Smooth muscle cell (in vitro differentiated cells): ENCODE data around the gene MGLL. TPM values are rescaled to one million over a fixed set of nuclear protein-coding genes. Genes with fewer than 3 reads are reported as not detected.

Experiments
- DNase-seq: peaks from one replicate; lab custom pipeline; 2025; ENCODE audit not compliant: unreplicated experiment; lab: John Stamatoyannopoulos, UW
- H2AFZ ChIP-seq: fragments of 200-600 bp; sonication (generic); 2 replicates; pipeline ENCODE4 v1.6.0; 2016; ENCODE audit warnings: antibody characterized with exemption, low read depth, mild to moderate bottlenecking
- H3F3A ChIP-seq: fragments of 200-600 bp; sonication (generic); 2 replicates; pipeline ENCODE4 v1.6.0; 2017; ENCODE audit warnings: antibody characterized with exemption, low read depth
- H3K27ac ChIP-seq: fragments of 200-600 bp; sonication (generic); 2 replicates; pipeline ENCODE4 v1.5.1; 2016; ENCODE audit warnings: low read depth, mild to moderate bottlenecking
- H3K27me3 ChIP-seq: fragments of 200-600 bp; sonication (generic); 2 replicates; pipeline ENCODE4 v1.6.1; 2016; ENCODE audit warnings: low read depth, mild to moderate bottlenecking
- H3K36me3 ChIP-seq: fragments of 200-600 bp; sonication (generic); 2 replicates; pipeline ENCODE4 v1.5.1; 2016; ENCODE audit warnings: low read depth
- H3K4me1 ChIP-seq: fragments of 200-600 bp; sonication (generic); 2 replicates; pipeline ENCODE4 v1.5.1; 2016; ENCODE audit warnings: low read depth
- H3K4me2 ChIP-seq: fragments of 200-600 bp; sonication (generic); 2 replicates; pipeline ENCODE4 v1.6.0; 2016; ENCODE audit warnings: mild to moderate bottlenecking
- H3K4me3 ChIP-seq: fragments of 200-600 bp; sonication (generic); 2 replicates; pipeline ENCODE4 v1.5.1; 2016; ENCODE audit warnings: mild to moderate bottlenecking
- H3K79me2 ChIP-seq: fragments of 200-600 bp; sonication (generic); 2 replicates; pipeline ENCODE4 v1.6.0; 2016; ENCODE audit warnings: low read depth, mild to moderate bottlenecking
- H3K9ac ChIP-seq: fragments of 200-600 bp; sonication (generic); 2 replicates; pipeline ENCODE4 v1.6.0; 2016; ENCODE audit warnings: low read depth
- H3K9me3 ChIP-seq: fragments of 200-600 bp; sonication (generic); replicated peaks from 2 replicates; pipeline ENCODE4 v1.5.1; 2016; ENCODE audit warnings: low read depth
- H4K20me1 ChIP-seq: fragments of 200-600 bp; sonication (generic); 2 replicates; pipeline ENCODE4 v1.6.0; 2016; ENCODE audit warnings: low read depth
- CTCF ChIP-seq: fragments of 200-600 bp; sonication (generic); IDR thresholded peaks from 2 replicates; pipeline ENCODE4 v1.5.1; 2017; ENCODE audit warnings: borderline replicate concordance, mild to moderate bottlenecking, antibody characterized with exemption; ENCODE audit not compliant: insufficient read depth, poor library complexity, severe bottlenecking
- WGBS: methylation state at CpG from one replicate; pipeline ENCODE4 v1.1.7; 2016; ENCODE audit warnings: low lambda C conversion rate; 5-methylcytosine and 5-hydroxymethylcytosine counted together
- polyA plus RNA-seq: library from polyadenylated mRNA; unstranded; fragments of >200 nt; fragmentation: Nextera tagmentation; extraction: Ambion mirVana; gene quantifications from 2 replicates; pipeline ENCODE4 v1.2.1, GENCODE V29; 2016
- total RNA-seq: library from RNA; depleted of rRNA; stranded (reverse); fragments of >200 nt; gene quantifications from 2 replicates; pipeline ENCODE4 v1.2.3, GENCODE V29; 2014

The MGLL gene
- total and polyA plus RNA-seq, 2 experiments from 2014 or later, result 13.6 to 22.5 TPM

- Histone ChIP-seq H3K27me3 (no peaks in the 10 kb centered on the region), H3K4me2 (no peak overlapping the region), H3K9ac (no peak overlapping the region), H2AFZ (no peak overlapping the region), H4K20me1 (no peaks in the 10 kb centered on the region), H3K36me3 (no peaks in the 10 kb centered on the region), H3K27ac (no peak overlapping the region), H3F3A (no peaks in the 10 kb centered on the region), H3K9me3 (no peaks in the 10 kb centered on the region), H3K4me1 (no peaks in the 10 kb centered on the region), H3K4me3 (no peak overlapping the region), H3K79me2 (no peaks in the 10 kb centered on the region)
- TF ChIP-seq CTCF, result no peak
- 97% methylated on average over 20 of the region's 21 CpGs for WGBS
- no peak for DNase-seq
Measured at GRCh38 chr3:127680146-127680661, 142.1 kb downstream of the MGLL start.

GRCh38 chr3:127679534-127680145 lies 142.7 kb downstream of the MGLL start:
- Histone ChIP-seq H3F3A (no peaks in the 10 kb centered on the region), H3K27me3 (no peaks in the 10 kb centered on the region), H3K4me1 (no peaks in the 10 kb centered on the region), H3K79me2 (no peaks in the 10 kb centered on the region), H3K9ac (no peak overlapping the region), H2AFZ (no peak overlapping the region), H3K27ac (no peak overlapping the region), H3K9me3 (no peaks in the 10 kb centered on the region), H3K4me3 (no peak overlapping the region), H4K20me1 (no peaks in the 10 kb centered on the region), H3K4me2 (no peak overlapping the region), H3K36me3 (no peaks in the 10 kb centered on the region)
- DNase-seq, result no peak
- TF ChIP-seq CTCF, result peak; percentile 17
- 91% methylated on average over 21 of the region's 21 CpGs for WGBS

GRCh38 chr3:127678611-127679533 lies 143.4 kb downstream of the MGLL start:
- no peak for DNase-seq
- H3K9ac ChIP-seq, result no peak overlapping the region
- TF ChIP-seq CTCF, result no peak
- 94% methylated on average over 12 of the region's 12 CpGs for WGBS
- no peak overlapping the region for H2AFZ ChIP-seq
- no peaks in the 10 kb centered on the region for H3K9me3 ChIP-seq
- no peak overlapping the region for H3K4me3 ChIP-seq
- no peaks in the 10 kb centered on the region for H4K20me1 ChIP-seq
- H3K79me2 ChIP-seq, result no peaks in the 10 kb centered on the region
- no peaks in the 10 kb centered on the region for H3K4me1 ChIP-seq
- H3K27ac ChIP-seq, result no peak overlapping the region
- no peaks in the 10 kb centered on the region for H3K27me3 ChIP-seq
- no peak overlapping the region for H3K4me2 ChIP-seq
- no peaks in the 10 kb centered on the region for H3K36me3 ChIP-seq
- no peaks in the 10 kb centered on the region for H3F3A ChIP-seq

- WGBS, result 98% methylated on average over 8 of the region's 8 CpGs
- no peak for TF ChIP-seq CTCF
- H3K9ac ChIP-seq, result no peak overlapping the region
- H3K4me3 ChIP-seq, result no peak overlapping the region
- H3K27ac ChIP-seq, result no peak overlapping the region
- no peaks in the 10 kb centered on the region for H3K79me2 ChIP-seq
- no peak overlapping the region for H2AFZ ChIP-seq
- H3K36me3 ChIP-seq, result no peaks in the 10 kb centered on the region
- no peak overlapping the region for H3K4me2 ChIP-seq
- no peaks in the 10 kb centered on the region for H3K9me3 ChIP-seq
- H4K20me1 ChIP-seq, result no peaks in the 10 kb centered on the region
- H3F3A ChIP-seq, result no peaks in the 10 kb centered on the region
- no peak for DNase-seq
- H3K27me3 ChIP-seq, result no peaks in the 10 kb centered on the region
- no peaks in the 10 kb centered on the region for H3K4me1 ChIP-seq
Measured at GRCh38 chr3:127678315-127678599, 144.1 kb downstream of the MGLL start.
